HUES48 (cell line): ENCODE measurements around the gene KANSL1.
"Not testable (repeated sequence)": the region's sequence is repeated elsewhere in the genome, so short reads cannot be mapped to it uniquely, and the experiment has no call there.

Experiments used
- H3K27ac ChIP-seq: one replicate; pipeline ENCODE4 v1.7.0; 2013; ENCODE audit warnings: low read depth, low read length, inconsistent platforms
- H3K27me3 ChIP-seq: 2 replicates; pipeline ENCODE4 v1.6.1; 2013; ENCODE audit warnings: mild to moderate bottlenecking, low read length; ENCODE audit not compliant: control insufficient read depth, insufficient read depth
- H3K36me3 ChIP-seq: 2 replicates; pipeline ENCODE4 v1.6.1; 2013; ENCODE audit warnings: low read length; ENCODE audit not compliant: control insufficient read depth, insufficient read depth
- H3K4me1 ChIP-seq: 2 replicates; pipeline ENCODE4 v1.6.1; 2013; ENCODE audit warnings: mild to moderate bottlenecking, low read length; ENCODE audit not compliant: control insufficient read depth, insufficient read depth
- H3K4me3 ChIP-seq: 2 replicates; pipeline ENCODE4 v1.5.1; 2013; ENCODE audit warnings: mild to moderate bottlenecking, low read depth, low read length
- H3K9ac ChIP-seq: 2 replicates; pipeline ENCODE4 v1.6.1; 2013; ENCODE audit warnings: mild to moderate bottlenecking, low read depth, low read length, moderate library complexity
- H3K9me3 ChIP-seq: 2 replicates; pipeline ENCODE4 v1.6.1; 2013; ENCODE audit warnings: low read length; ENCODE audit not compliant: control insufficient read depth, insufficient read depth

Gene KANSL1

DNA sequence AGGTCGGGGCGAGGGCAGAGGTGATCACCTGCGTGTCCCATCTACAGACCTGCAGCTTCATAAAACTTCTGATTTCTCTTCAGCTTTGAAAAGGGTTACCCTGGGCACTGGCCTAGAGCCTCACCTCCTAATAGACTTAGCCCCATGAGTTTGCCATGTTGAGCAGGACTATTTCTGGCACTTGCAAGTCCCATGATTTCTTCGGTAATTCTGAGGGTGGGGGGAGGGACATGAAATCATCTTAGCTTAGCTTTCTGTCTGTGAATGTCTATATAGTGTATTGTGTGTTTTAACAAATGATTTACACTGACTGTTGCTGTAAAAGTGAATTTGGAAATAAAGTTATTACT lies 165.3 kb downstream of the KANSL1 start:
- Histone ChIP-seq H3K27me3 (no peaks in the 10 kb centered on the region), H3K4me1 (peaks cover 26% of the 10 kb centered on the region), H3K4me3 (no peak overlapping the region), H3K9me3 (no peaks in the 10 kb centered on the region), H3K9ac (no peak overlapping the region), H3K27ac (peak overlapping the region; percentile 37), H3K36me3 (peaks cover 55% of the 10 kb centered on the region)

DNA sequence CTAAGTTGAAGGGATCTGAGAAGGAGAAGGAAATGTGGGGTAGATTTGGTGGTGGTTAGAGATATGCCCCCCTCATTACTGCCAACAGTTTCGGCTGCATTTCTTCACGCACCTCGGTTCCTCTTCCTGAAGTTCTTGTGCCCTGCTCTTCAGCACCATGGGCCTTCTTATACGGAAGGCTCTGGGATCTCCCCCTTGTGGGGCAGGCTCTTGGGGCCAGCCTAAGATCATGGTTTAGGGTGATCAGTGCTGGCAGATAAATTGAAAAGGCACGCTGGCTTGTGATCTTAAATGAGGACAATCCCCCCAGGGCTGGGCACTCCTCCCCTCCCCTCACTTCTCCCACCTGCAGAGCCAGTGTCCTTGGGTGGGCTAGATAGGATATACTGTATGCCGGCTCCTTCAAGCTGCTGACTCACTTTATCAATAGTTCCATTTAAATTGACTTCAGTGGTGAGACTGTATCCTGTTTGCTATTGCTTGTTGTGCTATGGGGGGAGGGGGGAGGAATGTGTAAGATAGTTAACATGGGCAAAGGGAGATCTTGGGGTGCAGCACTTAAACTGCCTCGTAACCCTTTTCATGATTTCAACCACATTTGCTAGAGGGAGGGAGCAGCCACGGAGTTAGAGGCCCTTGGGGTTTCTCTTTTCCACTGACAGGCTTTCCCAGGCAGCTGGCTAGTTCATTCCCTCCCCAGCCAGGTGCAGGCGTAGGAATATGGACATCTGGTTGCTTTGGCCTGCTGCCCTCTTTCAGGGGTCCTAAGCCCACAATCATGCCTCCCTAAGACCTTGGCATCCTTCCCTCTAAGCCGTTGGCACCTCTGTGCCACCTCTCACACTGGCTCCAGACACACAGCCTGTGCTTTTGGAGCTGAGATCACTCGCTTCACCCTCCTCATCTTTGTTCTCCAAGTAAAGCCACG lies 165.9 kb downstream of the KANSL1 start:
- H3K4me1 ChIP-seq, result peaks cover 26% of the 10 kb centered on the region
- H3K36me3 ChIP-seq, result peaks cover 54% of the 10 kb centered on the region
- H3K9me3 ChIP-seq, result no peaks in the 10 kb centered on the region
- H3K4me3 ChIP-seq, result no peak overlapping the region
- no peaks in the 10 kb centered on the region for H3K27me3 ChIP-seq
- peak overlapping the region; percentile 38 for H3K27ac ChIP-seq
- no peak overlapping the region for H3K9ac ChIP-seq

DNA sequence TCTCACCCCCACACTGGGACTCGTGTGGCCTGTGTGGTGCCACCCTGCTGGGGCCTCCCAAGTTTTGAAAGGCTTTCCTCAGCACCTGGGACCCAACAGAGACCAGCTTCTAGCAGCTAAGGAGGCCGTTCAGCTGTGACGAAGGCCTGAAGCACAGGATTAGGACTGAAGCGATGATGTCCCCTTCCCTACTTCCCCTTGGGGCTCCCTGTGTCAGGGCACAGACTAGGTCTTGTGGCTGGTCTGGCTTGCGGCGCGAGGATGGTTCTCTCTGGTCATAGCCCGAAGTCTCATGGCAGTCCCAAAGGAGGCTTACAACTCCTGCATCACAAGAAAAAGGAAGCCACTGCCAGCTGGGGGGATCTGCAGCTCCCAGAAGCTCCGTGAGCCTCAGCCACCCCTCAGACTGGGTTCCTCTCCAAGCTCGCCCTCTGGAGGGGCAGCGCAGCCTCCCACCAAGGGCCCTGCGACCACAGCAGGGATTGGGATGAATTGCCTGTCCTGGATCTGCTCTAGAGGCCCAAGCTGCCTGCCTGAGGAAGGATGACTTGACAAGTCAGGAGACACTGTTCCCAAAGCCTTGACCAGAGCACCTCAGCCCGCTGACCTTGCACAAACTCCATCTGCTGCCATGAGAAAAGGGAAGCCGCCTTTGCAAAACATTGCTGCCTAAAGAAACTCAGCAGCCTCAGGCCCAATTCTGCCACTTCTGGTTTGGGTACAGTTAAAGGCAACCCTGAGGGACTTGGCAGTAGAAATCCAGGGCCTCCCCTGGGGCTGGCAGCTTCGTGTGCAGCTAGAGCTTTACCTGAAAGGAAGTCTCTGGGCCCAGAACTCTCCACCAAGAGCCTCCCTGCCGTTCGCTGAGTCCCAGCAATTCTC lies 166.8 kb downstream of the KANSL1 start:
- peaks cover 26% of the 10 kb centered on the region for H3K4me1 ChIP-seq
- H3K27ac ChIP-seq, result peak overlapping the region; percentile 38
- H3K9me3 ChIP-seq, result no peaks in the 10 kb centered on the region
- H3K27me3 ChIP-seq, result no peaks in the 10 kb centered on the region
- peaks cover 45% of the 10 kb centered on the region for H3K36me3 ChIP-seq
- no peak overlapping the region for H3K4me3 ChIP-seq
- H3K9ac ChIP-seq, result no peak overlapping the region

DNA sequence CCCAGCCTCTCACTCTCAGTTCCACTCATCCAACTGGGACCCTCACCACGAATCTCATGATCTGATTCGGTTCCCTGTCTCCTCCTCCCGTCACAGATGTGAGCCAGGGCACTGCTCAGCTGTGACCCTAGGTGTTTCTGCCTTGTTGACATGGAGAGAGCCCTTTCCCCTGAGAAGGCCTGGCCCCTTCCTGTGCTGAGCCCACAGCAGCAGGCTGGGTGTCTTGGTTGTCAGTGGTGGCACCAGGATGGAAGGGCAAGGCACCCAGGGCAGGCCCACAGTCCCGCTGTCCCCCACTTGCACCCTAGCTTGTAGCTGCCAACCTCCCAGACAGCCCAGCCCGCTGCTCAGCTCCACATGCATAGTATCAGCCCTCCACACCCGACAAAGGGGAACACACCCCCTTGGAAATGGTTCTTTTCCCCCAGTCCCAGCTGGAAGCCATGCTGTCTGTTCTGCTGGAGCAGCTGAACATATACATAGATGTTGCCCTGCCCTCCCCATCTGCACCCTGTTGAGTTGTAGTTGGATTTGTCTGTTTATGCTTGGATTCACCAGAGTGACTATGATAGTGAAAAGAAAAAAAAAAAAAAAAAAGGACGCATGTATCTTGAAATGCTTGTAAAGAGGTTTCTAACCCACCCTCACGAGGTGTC lies 167.6 kb downstream of the KANSL1 start:
- Histone ChIP-seq H3K9ac (no peak overlapping the region), H3K27ac (no peak overlapping the region), H3K4me1 (peaks cover 26% of the 10 kb centered on the region), H3K9me3 (no peaks in the 10 kb centered on the region), H3K36me3 (peaks cover 37% of the 10 kb centered on the region), H3K27me3 (no peaks in the 10 kb centered on the region), H3K4me3 (no peak overlapping the region)

DNA sequence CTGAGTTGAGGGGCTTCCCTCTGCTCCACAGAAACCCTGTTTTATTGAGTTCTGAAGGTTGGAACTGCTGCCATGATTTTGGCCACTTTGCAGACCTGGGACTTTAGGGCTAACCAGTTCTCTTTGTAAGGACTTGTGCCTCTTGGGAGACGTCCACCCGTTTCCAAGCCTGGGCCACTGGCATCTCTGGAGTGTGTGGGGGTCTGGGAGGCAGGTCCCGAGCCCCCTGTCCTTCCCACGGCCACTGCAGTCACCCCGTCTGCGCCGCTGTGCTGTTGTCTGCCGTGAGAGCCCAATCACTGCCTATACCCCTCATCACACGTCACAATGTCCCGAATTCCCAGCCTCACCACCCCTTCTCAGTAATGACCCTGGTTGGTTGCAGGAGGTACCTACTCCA lies 168.2 kb downstream of the KANSL1 start:
- H3K4me3 ChIP-seq, result no peak overlapping the region
- H3K27me3 ChIP-seq, result no peaks in the 10 kb centered on the region
- peaks cover 26% of the 10 kb centered on the region for H3K4me1 ChIP-seq
- H3K36me3 ChIP-seq, result peaks cover 31% of the 10 kb centered on the region
- H3K9ac ChIP-seq, result no peak overlapping the region
- H3K9me3 ChIP-seq, result no peaks in the 10 kb centered on the region
- no peak overlapping the region for H3K27ac ChIP-seq

DNA sequence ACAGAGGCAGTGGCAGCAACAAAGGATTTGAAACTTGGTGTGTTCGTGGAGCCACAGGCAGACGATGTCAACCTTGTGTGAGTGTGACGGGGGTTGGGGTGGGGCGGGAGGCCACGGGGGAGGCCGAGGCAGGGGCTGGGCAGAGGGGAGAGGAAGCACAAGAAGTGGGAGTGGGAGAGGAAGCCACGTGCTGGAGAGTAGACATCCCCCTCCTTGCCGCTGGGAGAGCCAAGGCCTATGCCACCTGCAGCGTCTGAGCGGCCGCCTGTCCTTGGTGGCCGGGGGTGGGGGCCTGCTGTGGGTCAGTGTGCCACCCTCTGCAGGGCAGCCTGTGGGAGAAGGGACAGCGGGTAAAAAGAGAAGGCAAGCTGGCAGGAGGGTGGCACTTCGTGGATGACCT lies 168.6 kb downstream of the KANSL1 start:
- H3K27me3 ChIP-seq, result no peaks in the 10 kb centered on the region
- H3K4me3 ChIP-seq, result no peak overlapping the region
- no peaks in the 10 kb centered on the region for H3K9me3 ChIP-seq
- peaks cover 27% of the 10 kb centered on the region; the same call in 1 of the 2 replicates for H3K36me3 ChIP-seq
- H3K27ac ChIP-seq, result no peak overlapping the region
- no peak overlapping the region for H3K9ac ChIP-seq
- peaks cover 26% of the 10 kb centered on the region for H3K4me1 ChIP-seq

- Histone ChIP-seq H3K36me3 (peaks cover 22% of the 10 kb centered on the region; the same call in 1 of the 2 replicates), H3K27ac (no peak overlapping the region), H3K4me3 (no peak overlapping the region), H3K9me3 (no peaks in the 10 kb centered on the region), H3K4me1 (peaks cover 24% of the 10 kb centered on the region), H3K27me3 (no peaks in the 10 kb centered on the region), H3K9ac (no peak overlapping the region)
These were observed 169.3 kb downstream of the KANSL1 start for GRCh38 chr17:46023783-46024388.

DNA sequence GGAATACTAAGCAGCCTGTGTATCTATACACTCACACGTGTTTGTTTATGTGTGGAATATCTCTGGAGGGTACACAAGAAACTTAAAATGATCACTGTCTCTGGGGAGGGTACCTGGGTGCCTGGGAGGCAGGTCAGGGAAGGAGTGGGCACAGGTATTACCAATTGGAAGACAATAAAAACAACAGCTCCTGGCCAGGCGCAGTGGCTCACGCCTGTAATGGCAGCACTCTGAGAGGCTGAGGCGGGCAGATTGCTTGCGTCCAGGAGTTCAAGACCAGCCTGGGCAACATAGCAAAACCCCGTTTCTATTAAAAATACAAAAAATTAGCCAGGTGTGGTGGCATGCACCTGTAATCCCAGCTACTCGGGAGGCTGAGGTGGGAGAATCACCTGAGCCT lies 169.9 kb downstream of the KANSL1 start:
- not testable (repeated sequence) for H3K27ac ChIP-seq, H3K27me3 ChIP-seq, H3K9ac ChIP-seq, H3K4me3 ChIP-seq, H3K9me3 ChIP-seq
- Histone ChIP-seq H3K4me1 (peaks cover 18% of the 10 kb centered on the region), H3K36me3 (peaks cover 17% of the 10 kb centered on the region; the same call in 1 of the 2 replicates)

- no peak overlapping the region for H3K9ac ChIP-seq
These were observed 172.2 kb downstream of the KANSL1 start for GRCh38 chr17:46020998-46021397.

GRCh38 chr17:46020023-46020761 lies 173.0 kb downstream of the KANSL1 start:
- H3K4me3 ChIP-seq, result no peak overlapping the region
- no peaks in the 10 kb centered on the region for H3K4me1 ChIP-seq
- H3K27ac ChIP-seq, result no peak overlapping the region
- peaks cover 8% of the 10 kb centered on the region; the same call in 1 of the 2 replicates for H3K36me3 ChIP-seq
- no peaks in the 10 kb centered on the region for H3K9me3 ChIP-seq
- H3K9ac ChIP-seq, result no peak overlapping the region
- H3K27me3 ChIP-seq, result no peaks in the 10 kb centered on the region

More at GRCh38 chr17:46020998-46021397, 172.2 kb downstream of the KANSL1 start:
- Histone ChIP-seq H3K9me3 (no peaks in the 10 kb centered on the region), H3K4me3 (no peak overlapping the region), H3K36me3 (peaks cover 8% of the 10 kb centered on the region; the same call in 1 of the 2 replicates), H3K4me1 (no peaks in the 10 kb centered on the region), H3K27ac (no peak overlapping the region), H3K27me3 (no peaks in the 10 kb centered on the region)
